Progenitor cell of endocrine pancreas (in vitro differentiated cells): ENCODE data around the gene TUBAL3. TPM values are rescaled to one million over a fixed set of nuclear protein-coding genes. Genes with fewer than 3 reads are reported as not detected.

Experiments
- DNase-seq: peaks from one replicate; pipeline ENCODE4 v3.0.0; 2021; ENCODE audit warnings: low spot score; ENCODE audit not compliant: unreplicated experiment
- H3K27ac Mint-ChIP-seq: 2 replicates; pipeline ENCODE4 v1.8.0; 2021; ENCODE audit warnings: mild to moderate bottlenecking, moderate library complexity, mixed read lengths
- H3K27me3 Mint-ChIP-seq: 2 replicates; pipeline ENCODE4 v1.8.0; 2021; ENCODE audit warnings: mixed read lengths
- H3K36me3 Mint-ChIP-seq: 2 replicates; pipeline ENCODE4 v1.8.0; 2022; ENCODE audit warnings: mixed read lengths; ENCODE audit not compliant: insufficient read depth
- H3K4me1 Mint-ChIP-seq: 2 replicates; pipeline ENCODE4 v1.8.0; 2021; ENCODE audit warnings: low read depth, mixed read lengths
- H3K4me3 Mint-ChIP-seq: 2 replicates; pipeline ENCODE4 v1.8.0; 2021; ENCODE audit warnings: low read depth, mild to moderate bottlenecking, moderate library complexity, mixed read lengths
- H3K9me3 Mint-ChIP-seq: 2 replicates; pipeline ENCODE4 v1.8.0; 2021; ENCODE audit warnings: low read depth, mixed read lengths
- total RNA-seq: library from RNA; stranded (reverse); gene quantifications from 2 replicates; pipeline ENCODE4 v1.2.1, GENCODE V29; 2021
- TF ChIP-seq, protein P1 (sequence below): fragments of 200-600 bp; sonication (generic); IDR thresholded peaks from one replicate; pipeline ENCODE4 v1.5.0; 2021; ENCODE audit warnings: antibody characterized with exemption, mild to moderate bottlenecking; ENCODE audit not compliant: unreplicated experiment

TUBAL3 gene
- total RNA-seq, 1 donor from 2014 or later: not detected

DNA sequence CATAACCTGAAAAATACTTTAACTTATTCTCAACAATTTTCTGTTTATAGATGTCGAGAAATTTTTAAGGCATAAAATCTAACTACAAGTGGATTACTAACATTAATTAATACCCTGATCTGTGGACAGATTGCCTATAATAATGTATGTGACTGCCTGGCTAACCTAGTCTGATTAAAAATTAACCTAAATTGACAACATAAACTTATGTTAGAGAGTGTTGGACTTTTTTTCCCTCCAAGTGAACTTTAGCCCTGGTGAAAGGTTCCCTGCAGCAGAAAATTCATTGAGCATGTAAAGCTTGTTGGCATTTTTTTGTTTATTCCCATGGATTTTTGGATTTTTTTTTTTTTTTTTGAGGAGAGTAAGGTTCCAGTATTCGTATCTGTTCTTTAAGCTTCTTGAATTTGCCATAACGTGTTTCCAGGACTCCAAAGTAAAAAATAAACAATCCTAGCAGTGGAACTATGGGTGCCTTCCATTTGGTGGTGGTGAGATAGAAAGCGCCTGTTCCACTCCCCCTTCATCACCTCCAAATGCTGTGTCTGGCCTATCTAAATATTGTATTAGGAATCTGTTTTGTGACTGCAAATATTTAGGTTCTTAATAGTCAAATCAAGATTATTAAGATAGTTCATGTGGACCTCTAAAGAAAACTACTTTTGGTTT is 43.8 kb upstream of the TUBAL3 start:
- DNase-seq: no peak
- TF ChIP-seq, protein P1, sequence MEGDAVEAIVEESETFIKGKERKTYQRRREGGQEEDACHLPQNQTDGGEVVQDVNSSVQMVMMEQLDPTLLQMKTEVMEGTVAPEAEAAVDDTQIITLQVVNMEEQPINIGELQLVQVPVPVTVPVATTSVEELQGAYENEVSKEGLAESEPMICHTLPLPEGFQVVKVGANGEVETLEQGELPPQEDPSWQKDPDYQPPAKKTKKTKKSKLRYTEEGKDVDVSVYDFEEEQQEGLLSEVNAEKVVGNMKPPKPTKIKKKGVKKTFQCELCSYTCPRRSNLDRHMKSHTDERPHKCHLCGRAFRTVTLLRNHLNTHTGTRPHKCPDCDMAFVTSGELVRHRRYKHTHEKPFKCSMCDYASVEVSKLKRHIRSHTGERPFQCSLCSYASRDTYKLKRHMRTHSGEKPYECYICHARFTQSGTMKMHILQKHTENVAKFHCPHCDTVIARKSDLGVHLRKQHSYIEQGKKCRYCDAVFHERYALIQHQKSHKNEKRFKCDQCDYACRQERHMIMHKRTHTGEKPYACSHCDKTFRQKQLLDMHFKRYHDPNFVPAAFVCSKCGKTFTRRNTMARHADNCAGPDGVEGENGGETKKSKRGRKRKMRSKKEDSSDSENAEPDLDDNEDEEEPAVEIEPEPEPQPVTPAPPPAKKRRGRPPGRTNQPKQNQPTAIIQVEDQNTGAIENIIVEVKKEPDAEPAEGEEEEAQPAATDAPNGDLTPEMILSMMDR: no peak
- no peaks in the 10 kb centered on the region for H3K9me3 Mint-ChIP-seq
- H3K27me3 Mint-ChIP-seq: no peaks in the 10 kb centered on the region
- H3K27ac Mint-ChIP-seq: peak overlapping the region; percentile 84
- peaks cover 9% of the 10 kb centered on the region for H3K36me3 Mint-ChIP-seq
- peaks cover 34% of the 10 kb centered on the region for H3K4me1 Mint-ChIP-seq
- peak overlapping the region; percentile 95 for H3K4me3 Mint-ChIP-seq

GRCh38 chr10:5447611-5448071 is 43.0 kb upstream of the TUBAL3 start:
- H3K36me3 Mint-ChIP-seq: peaks cover 4% of the 10 kb centered on the region
- no peaks in the 10 kb centered on the region for H3K9me3 Mint-ChIP-seq
- TF ChIP-seq, protein P1: no peak
- H3K27me3 Mint-ChIP-seq: no peaks in the 10 kb centered on the region
- no peak for DNase-seq
- H3K4me1 Mint-ChIP-seq: peaks cover 34% of the 10 kb centered on the region
- peak overlapping the region; percentile 95 for H3K4me3 Mint-ChIP-seq
- H3K27ac Mint-ChIP-seq: peak overlapping the region; percentile 95

DNA sequence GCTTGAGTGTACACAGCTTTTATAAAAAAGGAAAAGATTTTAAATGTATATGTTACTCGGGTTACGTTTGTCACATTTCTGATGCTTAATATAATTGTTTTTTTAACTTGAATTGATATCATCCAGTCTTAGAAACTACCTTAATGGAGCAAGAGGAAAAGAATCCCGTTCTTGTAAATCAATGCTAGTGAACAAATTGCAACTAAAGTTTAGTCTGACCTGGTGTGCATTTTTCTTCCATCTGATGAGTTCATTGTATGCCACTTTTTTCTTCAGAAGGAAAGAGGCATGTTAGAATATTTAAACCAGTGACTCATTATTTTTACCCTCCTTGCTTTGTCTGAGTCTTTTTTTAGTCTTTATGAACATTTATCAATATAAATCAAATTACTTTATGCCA is 42.4 kb upstream of the TUBAL3 start:
- no peaks in the 10 kb centered on the region for H3K27me3 Mint-ChIP-seq
- no peak for DNase-seq
- H3K4me1 Mint-ChIP-seq: peaks cover 35% of the 10 kb centered on the region
- TF ChIP-seq, protein P1: no peak
- peak overlapping the region; percentile 95 for H3K27ac Mint-ChIP-seq
- peak overlapping the region; percentile 95 for H3K4me3 Mint-ChIP-seq
- peaks cover 1% of the 10 kb centered on the region for H3K36me3 Mint-ChIP-seq
- H3K9me3 Mint-ChIP-seq: no peaks in the 10 kb centered on the region

- peak overlapping the region; percentile 95 for H3K27ac Mint-ChIP-seq
- peaks cover 31% of the 10 kb centered on the region for H3K4me1 Mint-ChIP-seq
- H3K4me3 Mint-ChIP-seq: peak overlapping the region; percentile 95
- no peaks in the 10 kb centered on the region for H3K9me3 Mint-ChIP-seq
- no peaks in the 10 kb centered on the region for H3K36me3 Mint-ChIP-seq
- TF ChIP-seq, protein P1: no peak
- DNase-seq: peak; percentile 92
- no peaks in the 10 kb centered on the region for H3K27me3 Mint-ChIP-seq
Observed at GRCh38 chr10:5446390-5446926, 41.8 kb upstream of the TUBAL3 start.

- Mint-ChIP-seq H3K4me3 (no peak overlapping the region), H3K9me3 (no peaks in the 10 kb centered on the region), H3K36me3 (no peaks in the 10 kb centered on the region), H3K4me1 (peaks cover 32% of the 10 kb centered on the region), H3K27ac (no peak overlapping the region), H3K27me3 (no peaks in the 10 kb centered on the region)
- TF ChIP-seq, protein P1: no peak
- DNase-seq: no peak
Observed at GRCh38 chr10:5445006-5445405, 40.4 kb upstream of the TUBAL3 start.
